ENCODE results near the gene LPAR6.

DNA sequence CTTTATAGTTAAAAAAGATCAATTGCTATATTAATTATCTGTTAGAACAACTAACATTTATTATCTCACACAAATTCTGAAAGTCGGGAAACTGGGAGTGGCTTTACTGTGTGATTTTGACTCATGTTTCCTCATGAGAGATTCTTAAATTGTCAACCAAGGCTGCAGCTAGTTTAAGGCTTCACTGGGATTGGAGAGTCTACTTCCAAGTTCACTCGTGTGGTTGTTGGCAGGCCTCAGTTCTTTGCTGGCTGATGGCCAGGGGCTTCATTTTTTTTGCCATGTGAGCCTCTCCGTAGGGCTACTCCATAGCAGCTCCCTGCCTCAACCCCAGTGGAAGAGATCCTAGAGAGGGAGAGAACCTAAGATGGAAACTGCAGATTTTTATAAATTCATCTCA, 24.5 kb upstream of the LPAR6 start:
- TF ChIP-seq, protein P1, sequence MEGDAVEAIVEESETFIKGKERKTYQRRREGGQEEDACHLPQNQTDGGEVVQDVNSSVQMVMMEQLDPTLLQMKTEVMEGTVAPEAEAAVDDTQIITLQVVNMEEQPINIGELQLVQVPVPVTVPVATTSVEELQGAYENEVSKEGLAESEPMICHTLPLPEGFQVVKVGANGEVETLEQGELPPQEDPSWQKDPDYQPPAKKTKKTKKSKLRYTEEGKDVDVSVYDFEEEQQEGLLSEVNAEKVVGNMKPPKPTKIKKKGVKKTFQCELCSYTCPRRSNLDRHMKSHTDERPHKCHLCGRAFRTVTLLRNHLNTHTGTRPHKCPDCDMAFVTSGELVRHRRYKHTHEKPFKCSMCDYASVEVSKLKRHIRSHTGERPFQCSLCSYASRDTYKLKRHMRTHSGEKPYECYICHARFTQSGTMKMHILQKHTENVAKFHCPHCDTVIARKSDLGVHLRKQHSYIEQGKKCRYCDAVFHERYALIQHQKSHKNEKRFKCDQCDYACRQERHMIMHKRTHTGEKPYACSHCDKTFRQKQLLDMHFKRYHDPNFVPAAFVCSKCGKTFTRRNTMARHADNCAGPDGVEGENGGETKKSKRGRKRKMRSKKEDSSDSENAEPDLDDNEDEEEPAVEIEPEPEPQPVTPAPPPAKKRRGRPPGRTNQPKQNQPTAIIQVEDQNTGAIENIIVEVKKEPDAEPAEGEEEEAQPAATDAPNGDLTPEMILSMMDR (conservative IDR thresholded peaks at IDR 0.05; ENCODE audit: low read depth, low read length) = no peak
- TF ChIP-seq MXI1 (IDR thresholded peaks at IDR 0.05; ENCODE audit: borderline replicate concordance, low read depth, low read length) = no peak
- TF ChIP-seq POLR2A (IDR thresholded peaks at IDR 0.05; ENCODE audit: low read depth, low read length) = no peak
- no peak for TF ChIP-seq RCOR1 (IDR thresholded peaks at IDR 0.05; ENCODE audit: insufficient replicate concordance, low read length)
- TF ChIP-seq, protein P2, sequence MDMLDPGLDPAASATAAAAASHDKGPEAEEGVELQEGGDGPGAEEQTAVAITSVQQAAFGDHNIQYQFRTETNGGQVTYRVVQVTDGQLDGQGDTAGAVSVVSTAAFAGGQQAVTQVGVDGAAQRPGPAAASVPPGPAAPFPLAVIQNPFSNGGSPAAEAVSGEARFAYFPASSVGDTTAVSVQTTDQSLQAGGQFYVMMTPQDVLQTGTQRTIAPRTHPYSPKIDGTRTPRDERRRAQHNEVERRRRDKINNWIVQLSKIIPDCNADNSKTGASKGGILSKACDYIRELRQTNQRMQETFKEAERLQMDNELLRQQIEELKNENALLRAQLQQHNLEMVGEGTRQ (IDR thresholded peaks at IDR 0.05; ENCODE audit: low read depth, low read length) = no peak
- TF ChIP-seq RAD21 (IDR thresholded peaks at IDR 0.05; ENCODE audit: low read length) = no peak
- no peak for TF ChIP-seq MAZ (IDR thresholded peaks at IDR 0.05; ENCODE audit: borderline replicate concordance, low read depth, low read length)
- TF ChIP-seq NFE2L2 (IDR thresholded peaks at IDR 0.05; ENCODE audit: low read depth, low read length) = no peak
- no peak for TF ChIP-seq FOS (IDR thresholded peaks at IDR 0.05; ENCODE audit: low read depth, low read length)
- no peak for TF ChIP-seq SMC3 (IDR thresholded peaks at IDR 0.05; ENCODE audit: low read depth, low read length)
- no peak for TF ChIP-seq MAFK (IDR thresholded peaks at IDR 0.05; ENCODE audit: low read depth, low read length)
- TF ChIP-seq, protein P3, sequence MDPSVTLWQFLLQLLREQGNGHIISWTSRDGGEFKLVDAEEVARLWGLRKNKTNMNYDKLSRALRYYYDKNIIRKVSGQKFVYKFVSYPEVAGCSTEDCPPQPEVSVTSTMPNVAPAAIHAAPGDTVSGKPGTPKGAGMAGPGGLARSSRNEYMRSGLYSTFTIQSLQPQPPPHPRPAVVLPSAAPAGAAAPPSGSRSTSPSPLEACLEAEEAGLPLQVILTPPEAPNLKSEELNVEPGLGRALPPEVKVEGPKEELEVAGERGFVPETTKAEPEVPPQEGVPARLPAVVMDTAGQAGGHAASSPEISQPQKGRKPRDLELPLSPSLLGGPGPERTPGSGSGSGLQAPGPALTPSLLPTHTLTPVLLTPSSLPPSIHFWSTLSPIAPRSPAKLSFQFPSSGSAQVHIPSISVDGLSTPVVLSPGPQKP (IDR thresholded peaks at IDR 0.05; ENCODE audit: borderline replicate concordance, low read depth, low read length) = no peak
- TF ChIP-seq BHLHE40 (IDR thresholded peaks at IDR 0.05; ENCODE audit: low read depth, low read length) = no peak

Data from IMR-90 (cell line).